ENCODE data around the gene RAB6A.

GRCh38 chr11:73636249-73636648 is 124.6 kb downstream of the RAB6A start:
- no peak for TF ChIP-seq POLR2A (IDR thresholded peaks at IDR 0.05)
- no peak for TF ChIP-seq CTCF (IDR thresholded peaks at IDR 0.05)
- TF ChIP-seq POLR2AphosphoS5 (IDR thresholded peaks at IDR 0.05): no peak
- no peak for TF ChIP-seq EP300 (IDR thresholded peaks at IDR 0.05)
